Fibroblast of lung (primary cell): ENCODE data around the gene PLXNA4.

ENCODE experiments used
- CTCF ChIP-seq, 2 donors: IDR thresholded peaks in 1 of 2; conservative IDR thresholded peaks in 1 of 2; 1 replicate in 1 of 2; 2 replicates in 1 of 2; pipeline ENCODE4 v1.5.1; 2011 to 2012; ENCODE audit warnings: low read length in 2 of 2, control low read depth in 1 of 2, inconsistent platforms in 1 of 2, low read depth in 1 of 2, mild to moderate bottlenecking in 1 of 2
- EZH2 ChIP-seq: IDR thresholded peaks from 2 replicates; pipeline ENCODE4 v1.5.1; 2012; ENCODE audit warnings: low read length, control low read depth, mild to moderate bottlenecking; ENCODE audit errors: missing control alignments

DNA sequence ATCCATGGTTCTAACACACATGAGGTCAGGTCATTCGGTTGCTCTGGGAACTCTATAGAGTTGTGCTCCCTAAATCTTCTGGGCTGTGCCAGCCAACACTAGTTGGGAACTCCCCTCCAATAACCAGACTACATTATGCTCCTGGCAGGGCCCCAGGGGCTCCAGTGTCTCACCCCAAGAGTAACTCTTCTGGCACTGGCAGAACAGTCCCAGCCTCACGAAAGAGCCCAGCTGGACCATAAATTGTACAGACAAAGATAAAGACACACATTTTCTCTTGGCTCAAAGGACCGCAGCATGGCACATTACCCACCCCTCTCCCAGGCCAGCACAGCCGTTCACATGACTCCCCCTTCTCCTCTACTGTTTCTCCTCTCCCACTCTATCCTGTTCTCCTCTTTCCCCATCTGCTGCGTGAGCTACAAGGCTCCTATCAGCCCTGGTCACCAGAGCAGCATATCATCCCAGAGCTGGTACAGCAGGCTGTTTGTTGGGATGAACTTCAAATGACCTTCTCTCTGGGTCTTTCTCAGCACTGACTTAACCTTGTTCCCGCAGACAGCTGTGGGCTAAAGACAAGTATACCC, 230.6 kb downstream of the PLXNA4 start:
- TF ChIP-seq CTCF (conservative IDR thresholded peaks at IDR 0.05 in 1 of 2, IDR thresholded peaks at IDR 0.05 in 1 of 2; ENCODE audit: low read depth in 1 of 2, low read length in 2 of 2) = no peak
- no peak for TF ChIP-seq EZH2
